ENCODE results near the gene COL23A1.

Gene COL23A1

DNA sequence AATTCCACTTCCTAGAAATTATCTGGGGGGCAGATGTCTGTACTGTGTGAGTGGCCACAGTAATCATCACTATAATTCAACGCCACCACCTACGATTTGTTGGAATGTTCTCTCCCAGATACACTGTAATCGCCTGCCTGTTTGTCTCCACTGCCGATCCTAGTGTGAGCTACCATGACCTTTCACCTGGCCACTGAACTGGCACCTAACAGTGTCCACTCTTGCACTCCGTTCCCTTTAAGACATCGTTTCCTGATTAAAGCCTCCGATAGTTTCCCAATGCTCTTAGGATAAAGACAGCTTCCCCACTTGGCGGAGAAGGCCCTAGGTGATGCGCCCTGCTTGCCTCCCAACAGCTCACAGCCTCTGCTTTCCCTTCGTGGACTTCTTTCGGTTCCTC is 361.6 kb downstream of the COL23A1 start:
- Histone ChIP-seq H3K4me3 (ENCODE audit: low read depth in 1 of 5, low read length in 5 of 5) (no peak overlapping the region), H3K4me1 (ENCODE audit: control insufficient read depth in 5 of 5, insufficient read depth in 5 of 5, low read length in 5 of 5) (peaks cover 10 to 58% (median 42%) of the 10 kb centered on the region in 5 donors), H3K9me3 (ENCODE audit: control insufficient read depth in 5 of 5, low read length in 5 of 5) (no peaks in the 10 kb centered on the region), H3K9ac (ENCODE audit: low read length in 5 of 5) (no peak overlapping the region), H3K27me3 (ENCODE audit: control insufficient read depth in 5 of 5, insufficient read depth in 4 of 5, low read length in 5 of 5) (no peaks in the 10 kb centered on the region), H3K27ac (ENCODE audit: low read depth, low read length) (peak overlapping the region; percentile 37), H3K36me3 (ENCODE audit: control insufficient read depth in 5 of 5, insufficient read depth in 5 of 5, low read length in 5 of 5) (peaks cover 3 to 70% (median 46%) of the 10 kb centered on the region in 5 donors)

DNA sequence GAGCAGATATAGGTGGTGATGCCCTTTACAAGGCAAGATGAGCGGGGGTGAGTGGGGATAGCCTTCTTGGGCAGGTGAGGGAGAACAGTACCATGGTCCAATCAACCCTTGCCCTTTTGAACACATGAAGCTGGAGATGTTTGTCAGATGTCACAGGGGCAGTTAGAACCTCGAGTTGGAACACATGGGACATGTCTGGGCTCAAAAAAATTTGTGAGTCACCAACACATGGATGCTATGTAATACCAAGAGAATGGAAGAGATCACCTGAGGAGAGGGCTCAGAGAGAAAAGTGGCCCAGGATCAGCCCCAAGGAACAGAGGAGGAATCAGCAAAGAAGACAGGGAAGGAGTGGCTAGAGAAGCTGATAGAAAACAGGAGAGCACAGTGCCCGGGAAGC is 362.3 kb downstream of the COL23A1 start:
- Histone ChIP-seq H3K27me3 (ENCODE audit: control insufficient read depth in 5 of 5, insufficient read depth in 4 of 5, low read length in 5 of 5) (no peaks in the 10 kb centered on the region), H3K27ac (ENCODE audit: low read depth, low read length) (peak overlapping the region; percentile 37), H3K4me1 (ENCODE audit: control insufficient read depth in 5 of 5, insufficient read depth in 5 of 5, low read length in 5 of 5) (peaks cover 8 to 52% (median 47%) of the 10 kb centered on the region in 5 donors), H3K4me3 (ENCODE audit: low read depth in 1 of 5, low read length in 5 of 5) (no peak overlapping the region), H3K36me3 (ENCODE audit: control insufficient read depth in 5 of 5, insufficient read depth in 5 of 5, low read length in 5 of 5) (peaks cover 3 to 77% (median 48%) of the 10 kb centered on the region in 5 donors), H3K9me3 (ENCODE audit: control insufficient read depth in 5 of 5, low read length in 5 of 5) (no peaks in the 10 kb centered on the region), H3K9ac (ENCODE audit: low read length in 5 of 5) (no peak overlapping the region)

DNA sequence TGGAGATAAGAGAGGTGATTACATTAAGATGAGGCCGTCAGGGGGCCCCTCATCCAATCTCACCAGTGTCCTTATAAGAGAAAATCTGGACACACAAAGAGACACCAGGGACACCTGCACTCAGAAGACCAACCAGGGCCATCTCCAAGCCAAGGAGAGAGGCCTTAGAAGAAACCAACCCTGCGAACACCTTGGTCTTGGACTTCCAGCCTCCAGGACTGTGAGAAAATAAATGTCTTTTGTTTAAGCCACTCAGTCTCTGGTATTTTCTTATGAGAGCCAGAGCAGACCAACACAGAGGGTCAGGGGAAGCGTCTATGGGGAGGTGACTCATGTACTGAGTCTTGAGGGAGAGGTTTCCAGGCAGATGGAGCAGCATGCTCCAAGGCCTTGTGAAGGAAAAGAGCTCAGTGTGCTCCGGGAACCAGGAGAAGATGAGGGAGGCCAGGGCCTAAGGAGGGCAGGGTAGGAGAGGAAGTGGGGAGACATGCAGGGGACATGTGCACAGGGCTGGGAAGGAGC is 363.0 kb downstream of the COL23A1 start:
- peak overlapping the region; percentile 37 for H3K27ac ChIP-seq (ENCODE audit: low read depth, low read length)

DNA sequence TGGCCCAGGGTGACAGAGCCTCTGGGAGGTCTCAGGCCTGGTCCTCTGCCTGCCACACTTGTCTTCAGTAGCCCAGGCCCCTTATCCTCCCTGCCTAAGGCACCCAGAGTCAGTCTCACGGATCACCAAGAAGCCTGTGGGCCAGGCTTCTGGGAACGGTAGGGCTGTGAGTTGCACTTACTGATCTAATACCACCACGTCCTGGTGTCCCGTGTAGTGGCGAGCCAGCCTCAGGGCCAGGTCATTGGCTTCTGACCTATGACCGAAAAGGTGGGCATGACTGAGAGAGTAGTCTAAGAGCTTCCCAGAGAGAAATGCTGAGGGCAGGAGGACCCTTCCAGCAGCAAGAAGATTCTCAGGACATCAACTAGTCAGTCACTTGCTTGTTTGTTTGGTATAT is 365.0 kb downstream of the COL23A1 start:
- H3K36me3 ChIP-seq (ENCODE audit: control insufficient read depth in 5 of 5, insufficient read depth in 5 of 5, low read length in 5 of 5), result peaks cover 3 to 87% (median 68%) of the 10 kb centered on the region in 5 donors
- peaks cover 2 to 30% (median 27%) of the 10 kb centered on the region in 5 donors for H3K4me1 ChIP-seq (ENCODE audit: control insufficient read depth in 5 of 5, insufficient read depth in 5 of 5, low read length in 5 of 5)
- no peaks in the 10 kb centered on the region for H3K9me3 ChIP-seq (ENCODE audit: control insufficient read depth in 5 of 5, low read length in 5 of 5)
- no peaks in the 10 kb centered on the region for H3K27me3 ChIP-seq (ENCODE audit: control insufficient read depth in 5 of 5, insufficient read depth in 4 of 5, low read length in 5 of 5)
- no peak overlapping the region for H3K27ac ChIP-seq (ENCODE audit: low read depth, low read length)
- no peak overlapping the region for H3K9ac ChIP-seq (ENCODE audit: low read length in 5 of 5)
- no peak overlapping the region for H3K4me3 ChIP-seq (ENCODE audit: low read depth in 1 of 5, low read length in 5 of 5)

More for the DNA sequence above, 363.0 kb downstream of the COL23A1 start:
- H3K27me3 ChIP-seq (ENCODE audit: control insufficient read depth in 5 of 5, insufficient read depth in 4 of 5, low read length in 5 of 5), result no peaks in the 10 kb centered on the region
- H3K4me1 ChIP-seq (ENCODE audit: control insufficient read depth in 5 of 5, insufficient read depth in 5 of 5, low read length in 5 of 5), result peaks cover 8 to 48% (median 45%) of the 10 kb centered on the region in 5 donors
- no peak overlapping the region for H3K9ac ChIP-seq (ENCODE audit: low read length in 5 of 5)
- no peak overlapping the region for H3K4me3 ChIP-seq (ENCODE audit: low read depth in 1 of 5, low read length in 5 of 5)
- peaks cover 3 to 84% (median 56%) of the 10 kb centered on the region in 5 donors for H3K36me3 ChIP-seq (ENCODE audit: control insufficient read depth in 5 of 5, insufficient read depth in 5 of 5, low read length in 5 of 5)
- no peaks in the 10 kb centered on the region for H3K9me3 ChIP-seq (ENCODE audit: control insufficient read depth in 5 of 5, low read length in 5 of 5)

DNA sequence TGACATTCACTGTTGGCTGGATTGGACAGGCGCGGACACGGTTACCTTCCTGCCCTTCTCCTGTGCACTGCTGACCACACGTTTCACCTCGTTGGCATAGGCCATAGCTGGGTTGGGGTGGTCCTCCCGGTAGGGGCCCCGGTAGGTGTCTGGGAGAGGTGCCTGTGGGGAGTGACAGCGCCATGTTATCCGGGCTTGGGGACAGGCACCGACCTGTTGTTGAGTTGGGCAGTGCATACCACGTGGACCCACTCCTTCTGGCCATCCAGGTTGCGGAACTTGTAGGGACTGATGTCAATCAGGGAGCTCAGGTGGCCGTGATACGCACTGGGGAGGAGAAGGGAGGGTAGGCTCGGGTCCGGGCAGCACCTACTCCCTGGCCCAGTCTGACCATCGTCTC is 365.8 kb downstream of the COL23A1 start:
- peaks cover 0 to 23% (median 19%) of the 10 kb centered on the region in 5 donors for H3K4me1 ChIP-seq (ENCODE audit: control insufficient read depth in 5 of 5, insufficient read depth in 5 of 5, low read length in 5 of 5)
- no peak overlapping the region for H3K9ac ChIP-seq (ENCODE audit: low read length in 5 of 5)
- no peak overlapping the region for H3K4me3 ChIP-seq (ENCODE audit: low read depth in 1 of 5, low read length in 5 of 5)
- no peaks in the 10 kb centered on the region for H3K9me3 ChIP-seq (ENCODE audit: control insufficient read depth in 5 of 5, low read length in 5 of 5)
- no peaks in the 10 kb centered on the region for H3K27me3 ChIP-seq (ENCODE audit: control insufficient read depth in 5 of 5, insufficient read depth in 4 of 5, low read length in 5 of 5)
- peaks cover 1 to 84% (median 63%) of the 10 kb centered on the region in 5 donors for H3K36me3 ChIP-seq (ENCODE audit: control insufficient read depth in 5 of 5, insufficient read depth in 5 of 5, low read length in 5 of 5)
- no peak overlapping the region for H3K27ac ChIP-seq (ENCODE audit: low read depth, low read length)

DNA sequence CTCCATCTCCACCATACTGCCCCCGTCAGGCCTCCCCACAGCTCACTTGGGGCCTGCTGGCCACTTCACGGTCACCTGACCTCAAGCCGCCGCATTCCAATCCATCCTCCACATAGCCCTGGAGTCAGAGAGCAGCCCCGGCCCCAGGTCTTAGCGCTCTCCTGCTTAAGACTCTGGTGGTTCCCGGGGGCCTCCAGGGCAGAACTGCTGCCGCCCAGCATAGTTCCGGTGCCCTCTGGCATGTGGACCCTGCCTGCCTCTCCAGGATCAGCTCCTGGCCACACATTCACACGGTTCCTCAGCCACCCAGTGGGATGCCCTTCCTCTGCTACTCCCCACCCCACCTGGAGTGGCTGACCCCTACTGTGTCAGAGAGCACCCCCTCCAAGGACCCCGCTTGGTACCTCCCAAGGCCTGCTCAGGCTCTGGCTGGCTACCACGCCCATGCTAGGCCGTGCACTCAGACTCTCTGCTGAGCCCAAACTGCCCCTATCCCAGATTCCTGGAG is 366.3 kb downstream of the COL23A1 start:
- Histone ChIP-seq H3K27ac (ENCODE audit: low read depth, low read length) (no peak overlapping the region), H3K27me3 (ENCODE audit: control insufficient read depth in 5 of 5, insufficient read depth in 4 of 5, low read length in 5 of 5) (no peaks in the 10 kb centered on the region), H3K9ac (ENCODE audit: low read length in 5 of 5) (no peak overlapping the region), H3K4me3 (ENCODE audit: low read depth in 1 of 5, low read length in 5 of 5) (no peak overlapping the region), H3K4me1 (ENCODE audit: control insufficient read depth in 5 of 5, insufficient read depth in 5 of 5, low read length in 5 of 5) (peaks cover 0 to 17% (median 14%) of the 10 kb centered on the region in 5 donors), H3K36me3 (ENCODE audit: control insufficient read depth in 5 of 5, insufficient read depth in 5 of 5, low read length in 5 of 5) (peaks cover 0 to 80% (median 60%) of the 10 kb centered on the region in 5 donors), H3K9me3 (ENCODE audit: control insufficient read depth in 5 of 5, low read length in 5 of 5) (no peaks in the 10 kb centered on the region)

DNA sequence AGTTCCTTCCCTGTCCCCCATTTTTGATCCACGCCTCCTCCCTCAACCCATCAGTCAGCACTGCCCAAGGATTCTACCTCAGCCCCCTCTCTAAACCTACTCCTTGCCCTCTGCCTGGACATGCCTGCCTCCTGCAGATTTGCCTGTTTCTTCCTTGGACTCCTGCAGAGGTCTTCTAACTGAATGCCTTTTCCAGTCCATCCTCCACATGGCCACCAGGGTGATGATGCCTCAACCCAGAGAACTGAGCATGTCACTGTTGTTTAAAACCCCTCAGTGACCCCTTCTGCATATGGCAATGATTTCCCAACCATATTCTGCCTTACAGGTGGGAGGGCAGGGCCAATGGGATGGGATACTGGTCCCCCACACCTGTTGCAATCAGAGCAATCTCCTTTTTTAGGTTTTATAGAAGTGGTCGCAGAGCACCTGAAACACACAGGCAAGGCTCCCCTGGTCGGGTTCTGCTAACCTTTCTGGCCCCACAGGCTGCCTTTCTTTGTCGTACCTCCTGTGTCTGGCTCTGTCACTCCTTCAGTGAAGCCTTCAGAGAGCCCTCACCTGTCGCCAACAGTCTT is 366.9 kb downstream of the COL23A1 start:
- Histone ChIP-seq H3K27ac (ENCODE audit: low read depth, low read length) (no peak overlapping the region), H3K9ac (ENCODE audit: low read length in 5 of 5) (no peak overlapping the region), H3K36me3 (ENCODE audit: control insufficient read depth in 5 of 5, insufficient read depth in 5 of 5, low read length in 5 of 5) (peaks cover 3 to 77% (median 54%) of the 10 kb centered on the region in 5 donors), H3K9me3 (ENCODE audit: control insufficient read depth in 5 of 5, low read length in 5 of 5) (no peaks in the 10 kb centered on the region), H3K4me1 (ENCODE audit: control insufficient read depth in 5 of 5, insufficient read depth in 5 of 5, low read length in 5 of 5) (peaks cover 0 to 11% (median 8%) of the 10 kb centered on the region in 5 donors), H3K27me3 (ENCODE audit: control insufficient read depth in 5 of 5, insufficient read depth in 4 of 5, low read length in 5 of 5) (no peaks in the 10 kb centered on the region), H3K4me3 (ENCODE audit: low read depth in 1 of 5, low read length in 5 of 5) (no peak overlapping the region)

DNA sequence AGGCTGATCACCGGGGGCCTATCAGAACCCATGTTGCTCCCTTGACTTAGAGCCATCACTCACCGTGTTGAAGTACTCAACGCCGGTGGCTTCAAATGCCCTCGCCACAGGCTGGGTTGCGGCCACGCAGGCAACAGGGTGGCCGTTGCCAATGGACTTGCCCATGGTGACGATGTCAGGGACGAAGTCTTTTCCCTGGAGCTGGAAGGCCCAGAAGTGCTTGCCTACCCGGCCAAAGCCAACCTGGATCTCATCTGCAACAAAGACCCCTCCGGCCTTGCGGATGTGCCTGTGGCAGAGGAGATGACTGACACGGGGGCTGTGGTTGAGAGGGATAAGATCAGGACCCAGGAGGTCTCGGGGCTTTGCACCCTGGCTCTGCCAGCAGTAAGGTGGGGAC is 367.9 kb downstream of the COL23A1 start:
- H3K9me3 ChIP-seq (ENCODE audit: control insufficient read depth in 5 of 5, low read length in 5 of 5), result no peaks in the 10 kb centered on the region
- H3K27me3 ChIP-seq (ENCODE audit: control insufficient read depth in 5 of 5, insufficient read depth in 4 of 5, low read length in 5 of 5), result no peaks in the 10 kb centered on the region
- H3K4me1 ChIP-seq (ENCODE audit: control insufficient read depth in 5 of 5, insufficient read depth in 5 of 5, low read length in 5 of 5), result peaks cover 0 to 10% (median 7%) of the 10 kb centered on the region in 5 donors
- H3K4me3 ChIP-seq (ENCODE audit: low read depth in 1 of 5, low read length in 5 of 5), result no peak overlapping the region
- H3K9ac ChIP-seq (ENCODE audit: low read length in 5 of 5), result no peak overlapping the region
- H3K36me3 ChIP-seq (ENCODE audit: control insufficient read depth in 5 of 5, insufficient read depth in 5 of 5, low read length in 5 of 5), result peaks cover 3 to 70% (median 44%) of the 10 kb centered on the region in 5 donors
- H3K27ac ChIP-seq (ENCODE audit: low read depth, low read length), result no peak overlapping the region

DNA sequence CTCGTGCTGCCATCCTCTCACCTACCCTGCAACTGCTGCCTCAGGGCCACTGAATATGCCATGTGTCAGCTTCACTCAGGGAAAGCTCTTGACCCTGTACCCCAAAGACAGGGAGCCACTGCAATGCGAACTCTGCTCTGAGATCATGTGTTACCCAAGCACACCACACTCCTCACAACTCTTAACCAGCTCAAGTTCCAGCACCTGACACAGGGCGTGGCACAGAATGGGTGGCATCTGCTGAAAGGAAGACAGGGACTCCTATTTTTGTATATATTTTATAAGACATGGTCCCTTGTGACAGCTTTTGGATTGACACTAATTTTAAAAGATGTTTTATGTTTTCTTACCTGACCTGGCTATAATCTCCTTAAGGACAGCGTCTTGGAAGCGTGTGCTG is 368.3 kb downstream of the COL23A1 start:
- H3K27ac ChIP-seq (ENCODE audit: low read depth, low read length), result no peak overlapping the region
- H3K4me1 ChIP-seq (ENCODE audit: control insufficient read depth in 5 of 5, insufficient read depth in 5 of 5, low read length in 5 of 5), result peaks cover 0 to 10% (median 7%) of the 10 kb centered on the region in 5 donors
- no peak overlapping the region for H3K9ac ChIP-seq (ENCODE audit: low read length in 5 of 5)
- no peaks in the 10 kb centered on the region for H3K9me3 ChIP-seq (ENCODE audit: control insufficient read depth in 5 of 5, low read length in 5 of 5)
- H3K27me3 ChIP-seq (ENCODE audit: control insufficient read depth in 5 of 5, insufficient read depth in 4 of 5, low read length in 5 of 5), result no peaks in the 10 kb centered on the region
- peaks cover 3 to 68% (median 43%) of the 10 kb centered on the region in 5 donors for H3K36me3 ChIP-seq (ENCODE audit: control insufficient read depth in 5 of 5, insufficient read depth in 5 of 5, low read length in 5 of 5)
- no peak overlapping the region for H3K4me3 ChIP-seq (ENCODE audit: low read depth in 1 of 5, low read length in 5 of 5)

DNA sequence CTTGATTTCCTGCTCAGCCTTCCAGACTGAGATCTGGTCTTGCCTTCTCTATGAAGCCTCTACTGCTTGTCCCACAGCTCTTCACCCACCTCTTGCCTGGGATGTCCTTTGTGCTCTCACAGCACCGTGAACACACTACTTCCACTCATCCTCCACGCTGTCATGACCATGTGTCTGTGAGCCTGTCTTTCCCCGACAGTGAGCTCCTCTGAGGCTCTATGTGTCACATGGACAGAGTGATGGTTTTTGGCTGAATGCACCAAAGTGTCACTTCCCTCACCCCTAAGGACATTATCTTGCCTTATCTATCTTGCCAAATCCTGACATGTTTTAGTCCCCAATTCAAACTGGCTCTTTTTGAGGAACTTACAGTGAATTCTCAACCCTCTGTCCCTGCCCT is 368.9 kb downstream of the COL23A1 start:
- Histone ChIP-seq H3K27ac (ENCODE audit: low read depth, low read length) (no peak overlapping the region), H3K9me3 (ENCODE audit: control insufficient read depth in 5 of 5, low read length in 5 of 5) (no peaks in the 10 kb centered on the region), H3K27me3 (ENCODE audit: control insufficient read depth in 5 of 5, insufficient read depth in 4 of 5, low read length in 5 of 5) (no peaks in the 10 kb centered on the region), H3K36me3 (ENCODE audit: control insufficient read depth in 5 of 5, insufficient read depth in 5 of 5, low read length in 5 of 5) (peaks cover 3 to 69% (median 48%) of the 10 kb centered on the region in 5 donors), H3K4me1 (ENCODE audit: control insufficient read depth in 5 of 5, insufficient read depth in 5 of 5, low read length in 5 of 5) (peaks cover 0 to 10% (median 7%) of the 10 kb centered on the region in 5 donors), H3K4me3 (ENCODE audit: low read depth in 1 of 5, low read length in 5 of 5) (no peak overlapping the region), H3K9ac (ENCODE audit: low read length in 5 of 5) (no peak overlapping the region)
